ENCODE results near the gene ZBTB5. TPM values are rescaled to one million over a fixed set of nuclear protein-coding genes. Genes with fewer than 3 reads are reported as not detected.

Gene ZBTB5
- polyA plus RNA-seq, 3 donors from 2014 or later: 0.72 to 1.2 TPM; not detected in 1

DNA sequence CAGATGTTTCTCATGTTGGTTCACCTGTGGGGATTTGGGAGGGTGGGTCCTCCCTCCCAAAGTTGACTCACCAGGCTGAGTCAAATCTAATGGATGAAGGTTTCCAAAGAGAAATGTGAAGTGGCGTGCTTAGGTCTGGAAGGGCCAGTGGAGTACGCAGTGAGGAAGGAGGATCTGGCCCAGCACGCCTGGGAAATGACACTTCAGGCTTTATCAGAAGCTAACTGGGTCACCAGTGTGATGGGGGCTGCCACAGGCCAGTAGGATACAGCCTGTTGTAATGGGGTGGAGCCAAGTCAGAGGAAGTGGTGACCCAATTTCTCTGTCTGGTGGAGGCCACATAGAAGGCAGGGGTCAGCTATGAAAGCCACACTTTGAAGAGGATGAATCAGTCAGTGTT, 38.5 kb upstream of the ZBTB5 start:
- Mint-ChIP-seq H3K4me3 (peak overlapping the region; percentile 86 to 99 (median 94)), H3K36me3 (peaks cover 18 to 52% (median 30%) of the 10 kb centered on the region in 3 donors), H3K27ac (peak overlapping the region; percentile 97 to 100 (median 99)), H3K27me3 (ENCODE audit: low read depth in 3 of 3) (peaks cover 0 to 18% (median 6%) of the 10 kb centered on the region in 3 donors), H3K9me3 (no peaks in the 10 kb centered on the region), H3K4me1 (peaks cover 68 to 73% of the 10 kb centered on the region in 2 donors)
- DNase-seq: peak; percentile 86 to 89 (median 88)

GRCh38 chr9:37501957-37502596, 36.8 kb upstream of the ZBTB5 start:
- Mint-ChIP-seq H3K27me3 (ENCODE audit: low read depth in 3 of 3) (peaks cover 0 to 16% (median 2%) of the 10 kb centered on the region in 3 donors), H3K4me3 (peak overlapping the region in 1 of 5 donors; percentile 46), H3K9me3 (no peaks in the 10 kb centered on the region), H3K36me3 (peaks cover 30 to 57% (median 30%) of the 10 kb centered on the region in 3 donors), H3K27ac (peak overlapping the region; percentile 97 to 100 (median 99)), H3K4me1 (peaks cover 52 to 57% of the 10 kb centered on the region in 2 donors)
- DNase-seq: no peak

DNA sequence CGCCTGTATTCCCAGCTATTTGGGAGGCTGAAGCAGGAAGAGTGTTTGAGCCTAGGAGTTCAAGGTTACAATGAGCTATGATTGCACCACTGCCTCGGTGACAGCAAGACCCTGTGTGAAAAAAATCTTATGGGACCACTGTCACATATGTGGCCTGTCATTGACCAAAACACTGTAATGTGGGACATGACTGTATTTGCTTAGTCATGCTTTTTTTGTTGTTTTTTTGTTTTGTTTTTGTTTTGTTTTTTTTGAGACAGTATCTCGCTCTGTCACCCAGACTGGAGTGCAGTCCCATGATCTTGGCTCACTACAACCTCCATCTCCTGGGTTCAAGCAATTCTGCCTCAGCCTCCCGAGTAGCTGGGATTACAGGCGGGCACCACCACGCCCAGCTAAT, 34.0 kb upstream of the ZBTB5 start:
- peaks cover 38 to 73% (median 47%) of the 10 kb centered on the region in 3 donors for H3K36me3 Mint-ChIP-seq
- H3K27ac Mint-ChIP-seq: peak overlapping the region in 1 of 6 donors; percentile 71
- H3K4me3 Mint-ChIP-seq: no peak overlapping the region

DNA sequence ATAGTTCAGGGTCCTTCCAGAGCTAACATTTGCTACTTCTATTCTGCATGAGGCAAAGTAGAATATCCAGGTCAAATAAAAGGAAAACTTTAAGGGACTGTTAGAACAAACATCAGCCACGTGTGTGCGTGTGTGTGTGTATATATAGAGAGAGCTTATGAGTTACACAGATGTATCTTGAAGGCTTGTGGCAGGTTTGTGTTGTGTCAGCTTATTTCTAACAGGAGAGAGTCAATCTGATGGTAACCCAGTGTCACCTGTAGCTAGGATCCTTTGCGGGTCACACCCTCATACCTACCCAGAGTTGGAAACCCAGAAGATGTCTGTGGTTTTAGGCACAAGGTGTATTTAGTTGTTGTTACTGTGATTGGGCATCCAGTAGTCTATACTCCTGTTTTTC, 33.2 kb upstream of the ZBTB5 start:
- no peaks in the 10 kb centered on the region for H3K9me3 Mint-ChIP-seq
- no peak overlapping the region for H3K4me3 Mint-ChIP-seq
- peak overlapping the region in 1 of 6 donors; percentile 3 for H3K27ac Mint-ChIP-seq
- H3K27me3 Mint-ChIP-seq (ENCODE audit: low read depth in 3 of 3): peaks cover 0 to 10% (median 2%) of the 10 kb centered on the region in 3 donors
- peaks cover 35 to 70% (median 44%) of the 10 kb centered on the region in 3 donors for H3K36me3 Mint-ChIP-seq
- DNase-seq: no peak
- peaks cover 18 to 20% of the 10 kb centered on the region in 2 donors for H3K4me1 Mint-ChIP-seq

More for the DNA sequence above, 34.0 kb upstream of the ZBTB5 start:
- no peak for DNase-seq
- H3K9me3 Mint-ChIP-seq: no peaks in the 10 kb centered on the region
- peaks cover 0 to 16% (median 2%) of the 10 kb centered on the region in 3 donors for H3K27me3 Mint-ChIP-seq (ENCODE audit: low read depth in 3 of 3)
- H3K4me1 Mint-ChIP-seq: peaks cover 27 to 29% of the 10 kb centered on the region in 2 donors

DNA sequence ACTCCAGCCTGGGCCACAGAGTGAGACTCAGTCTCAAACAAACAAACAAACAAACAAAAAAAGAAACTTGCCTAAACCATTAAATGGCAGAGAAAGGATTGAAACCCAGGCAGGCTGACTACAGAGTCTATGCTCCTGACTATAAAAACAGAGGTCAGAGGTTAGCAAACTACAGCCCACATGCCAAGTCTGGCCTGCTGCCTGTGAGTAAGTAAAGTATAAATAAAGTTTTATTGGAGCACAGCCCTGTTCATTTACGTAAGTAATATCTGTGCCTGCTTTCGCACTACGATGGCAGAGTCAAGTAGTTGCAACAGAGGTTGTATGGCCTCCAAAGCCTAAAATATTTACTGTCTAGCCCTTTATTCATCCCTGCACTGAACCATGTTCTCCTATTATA, 32.1 kb upstream of the ZBTB5 start:
- Mint-ChIP-seq H3K27ac (no peak overlapping the region), H3K36me3 (peaks cover 39 to 70% (median 47%) of the 10 kb centered on the region in 3 donors), H3K27me3 (ENCODE audit: low read depth in 3 of 3) (peaks cover 0 to 6% (median under 1%) of the 10 kb centered on the region in 3 donors), H3K9me3 (no peaks in the 10 kb centered on the region), H3K4me1 (peaks cover 7 to 9% of the 10 kb centered on the region in 2 donors), H3K4me3 (no peak overlapping the region)
- DNase-seq: no peak

DNA sequence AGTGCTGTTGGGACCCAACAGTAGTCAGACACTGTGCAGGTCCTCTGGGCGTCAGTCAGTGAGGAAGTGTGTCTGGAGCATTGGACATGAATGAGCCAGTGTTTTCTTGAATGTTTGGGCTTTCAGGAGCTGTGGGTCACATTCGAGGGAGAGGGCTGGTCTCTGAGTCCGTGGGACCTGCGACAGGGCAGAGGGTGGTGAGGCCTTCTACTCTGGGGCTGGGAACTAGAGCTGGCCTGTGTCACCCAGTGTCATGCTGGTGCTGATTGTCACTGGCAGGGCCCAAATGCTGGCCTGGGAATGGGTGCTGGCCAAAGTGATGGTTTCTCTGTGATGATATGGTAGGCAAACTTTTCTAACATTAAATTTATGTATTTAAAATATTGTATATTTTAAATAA, 30.8 kb upstream of the ZBTB5 start:
- no peak for DNase-seq
- no peak overlapping the region for H3K4me3 Mint-ChIP-seq
- H3K36me3 Mint-ChIP-seq: peaks cover 31 to 64% (median 38%) of the 10 kb centered on the region in 3 donors
- no peaks in the 10 kb centered on the region for H3K9me3 Mint-ChIP-seq
- H3K4me1 Mint-ChIP-seq: peaks cover 0 to 2% of the 10 kb centered on the region in 2 donors
- no peak overlapping the region for H3K27ac Mint-ChIP-seq
- H3K27me3 Mint-ChIP-seq (ENCODE audit: low read depth in 3 of 3): peaks cover 0 to 2% (median 0%) of the 10 kb centered on the region in 3 donors

DNA sequence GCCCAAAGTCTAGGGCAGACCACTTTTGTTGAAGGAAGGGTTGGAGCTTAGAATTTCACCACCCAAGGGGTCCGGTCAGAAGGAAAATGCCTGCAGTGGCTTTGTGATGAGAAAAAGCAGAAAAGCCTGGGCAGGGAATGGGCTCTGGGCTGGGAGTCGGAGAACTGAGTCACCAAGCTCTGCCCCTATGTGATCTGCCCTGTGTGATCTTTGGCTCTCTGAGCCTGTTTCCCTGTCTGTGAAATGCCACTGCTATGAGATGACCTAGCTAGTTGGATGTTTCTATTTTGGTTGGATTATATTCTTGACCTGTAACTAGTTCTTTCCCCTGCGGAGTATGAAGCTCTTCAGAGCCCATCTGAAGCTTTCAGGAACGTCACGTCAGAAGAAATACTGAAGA, 30.3 kb upstream of the ZBTB5 start:
- peaks cover 33 to 67% (median 39%) of the 10 kb centered on the region in 3 donors for H3K36me3 Mint-ChIP-seq
- H3K9me3 Mint-ChIP-seq: no peaks in the 10 kb centered on the region
- H3K27ac Mint-ChIP-seq: no peak overlapping the region
- no peak for DNase-seq
- H3K4me1 Mint-ChIP-seq: peaks cover 1 to 2% of the 10 kb centered on the region in 2 donors
- peaks cover 0 to 2% (median 0%) of the 10 kb centered on the region in 3 donors for H3K27me3 Mint-ChIP-seq (ENCODE audit: low read depth in 3 of 3)
- H3K4me3 Mint-ChIP-seq: no peak overlapping the region

DNA sequence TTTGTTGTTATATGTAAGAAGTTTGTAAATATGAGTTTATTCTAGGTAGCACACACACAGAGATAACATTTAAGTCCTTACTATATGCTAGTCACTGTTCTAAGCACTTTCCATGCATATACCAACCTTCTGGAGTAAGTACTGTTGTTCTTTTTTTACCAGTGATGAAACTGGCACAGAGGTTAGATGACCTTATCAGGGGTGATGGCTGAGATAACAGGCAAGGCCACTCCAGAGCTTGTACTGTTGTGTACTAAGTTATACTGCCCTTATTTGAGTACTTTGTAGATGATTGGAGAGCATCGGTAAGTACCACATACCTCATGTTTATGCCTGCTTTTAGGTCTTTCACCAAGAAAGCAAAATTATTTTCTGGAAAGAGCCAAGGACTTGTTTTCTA, 26.7 kb upstream of the ZBTB5 start:
- Mint-ChIP-seq H3K4me3 (no peak overlapping the region), H3K9me3 (no peaks in the 10 kb centered on the region), H3K36me3 (peaks cover 37 to 60% (median 37%) of the 10 kb centered on the region in 3 donors), H3K27ac (peak overlapping the region in 1 of 6 donors; percentile 57), H3K4me1 (peaks cover 14 to 25% of the 10 kb centered on the region in 2 donors), H3K27me3 (ENCODE audit: low read depth in 3 of 3) (no peaks in the 10 kb centered on the region)
- DNase-seq: no peak

DNA sequence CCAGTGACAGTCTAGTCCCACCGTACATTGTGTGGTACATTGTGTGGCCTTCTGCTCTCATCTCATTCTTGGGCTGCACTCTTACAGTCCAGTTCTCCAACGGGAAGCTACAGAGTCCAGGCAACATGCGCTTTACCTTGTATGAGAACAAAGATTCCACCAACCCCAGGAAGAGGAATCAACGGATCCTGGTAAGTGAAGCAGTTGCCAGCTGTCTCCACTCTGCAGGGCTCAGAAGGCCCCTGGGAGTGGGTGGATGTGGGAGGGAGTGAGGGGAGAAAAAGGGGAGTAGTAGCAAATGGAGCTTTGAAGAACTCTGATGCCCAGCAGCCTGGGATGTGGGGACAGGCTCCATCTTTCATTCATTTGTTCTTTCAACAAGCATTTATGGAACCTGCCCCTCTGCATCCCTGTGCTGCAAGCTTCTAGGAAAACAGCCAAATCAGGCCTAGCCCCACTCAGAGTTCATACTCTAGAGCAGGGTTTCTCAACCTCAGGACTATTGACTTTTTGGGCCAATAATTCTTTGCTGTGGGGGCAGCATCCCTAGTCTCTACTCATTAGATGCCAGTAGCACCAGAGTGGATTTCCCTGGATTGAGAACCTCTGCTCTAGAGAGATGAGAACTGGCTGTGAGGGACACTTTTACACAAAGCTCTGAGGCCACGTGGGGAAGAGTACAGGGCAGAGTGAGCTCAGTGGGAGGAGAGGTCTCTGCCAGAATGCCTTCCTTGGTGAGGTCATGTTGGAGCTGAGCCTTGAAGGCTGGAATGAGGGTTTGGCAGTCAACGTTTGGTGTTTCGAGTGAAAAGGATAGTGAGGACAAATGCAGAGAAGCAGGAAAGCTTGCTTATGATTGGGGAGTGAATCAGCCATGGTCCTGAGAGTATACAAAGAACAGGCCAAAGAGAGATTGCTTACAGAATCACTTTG, 21.6 kb upstream of the ZBTB5 start:
- no peak for DNase-seq
- Mint-ChIP-seq H3K36me3 (peaks cover 12 to 20% (median 16%) of the 10 kb centered on the region in 3 donors), H3K4me1 (peaks cover 34 to 49% of the 10 kb centered on the region in 2 donors), H3K9me3 (no peaks in the 10 kb centered on the region), H3K27me3 (ENCODE audit: low read depth in 3 of 3) (peaks cover 2 to 9% (median 9%) of the 10 kb centered on the region in 3 donors), H3K4me3 (peak overlapping the region; percentile 86 to 99 (median 94)), H3K27ac (peak overlapping the region; percentile 90 to 96 (median 95))

DNA sequence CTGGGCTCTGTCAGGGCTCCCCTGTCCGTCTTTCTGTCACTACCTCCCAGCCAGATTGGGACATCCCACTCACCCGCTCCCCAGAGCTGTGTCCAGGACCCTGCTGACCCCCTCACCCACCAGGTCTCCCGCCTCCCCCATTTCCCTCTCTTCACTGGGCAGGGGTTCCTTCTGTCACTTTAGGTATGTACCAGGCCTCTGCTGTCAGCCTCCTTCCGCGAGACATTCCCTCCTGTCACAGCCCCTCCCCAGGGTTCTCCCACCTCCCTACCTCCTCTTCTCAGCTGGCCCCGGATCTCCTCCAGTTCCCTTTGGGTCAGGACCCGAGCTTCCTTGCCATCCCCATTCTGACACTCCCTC, 21.0 kb upstream of the ZBTB5 start:
- Mint-ChIP-seq H3K4me3 (peak overlapping the region; percentile 86 to 99 (median 94)), H3K36me3 (peaks cover 12 to 18% (median 13%) of the 10 kb centered on the region in 3 donors), H3K9me3 (no peaks in the 10 kb centered on the region), H3K4me1 (peaks cover 34 to 49% of the 10 kb centered on the region in 2 donors), H3K27me3 (ENCODE audit: low read depth in 3 of 3) (peaks cover 3 to 9% (median 9%) of the 10 kb centered on the region in 3 donors), H3K27ac (peak overlapping the region; percentile 90 to 96 (median 95))
- DNase-seq: no peak

DNA sequence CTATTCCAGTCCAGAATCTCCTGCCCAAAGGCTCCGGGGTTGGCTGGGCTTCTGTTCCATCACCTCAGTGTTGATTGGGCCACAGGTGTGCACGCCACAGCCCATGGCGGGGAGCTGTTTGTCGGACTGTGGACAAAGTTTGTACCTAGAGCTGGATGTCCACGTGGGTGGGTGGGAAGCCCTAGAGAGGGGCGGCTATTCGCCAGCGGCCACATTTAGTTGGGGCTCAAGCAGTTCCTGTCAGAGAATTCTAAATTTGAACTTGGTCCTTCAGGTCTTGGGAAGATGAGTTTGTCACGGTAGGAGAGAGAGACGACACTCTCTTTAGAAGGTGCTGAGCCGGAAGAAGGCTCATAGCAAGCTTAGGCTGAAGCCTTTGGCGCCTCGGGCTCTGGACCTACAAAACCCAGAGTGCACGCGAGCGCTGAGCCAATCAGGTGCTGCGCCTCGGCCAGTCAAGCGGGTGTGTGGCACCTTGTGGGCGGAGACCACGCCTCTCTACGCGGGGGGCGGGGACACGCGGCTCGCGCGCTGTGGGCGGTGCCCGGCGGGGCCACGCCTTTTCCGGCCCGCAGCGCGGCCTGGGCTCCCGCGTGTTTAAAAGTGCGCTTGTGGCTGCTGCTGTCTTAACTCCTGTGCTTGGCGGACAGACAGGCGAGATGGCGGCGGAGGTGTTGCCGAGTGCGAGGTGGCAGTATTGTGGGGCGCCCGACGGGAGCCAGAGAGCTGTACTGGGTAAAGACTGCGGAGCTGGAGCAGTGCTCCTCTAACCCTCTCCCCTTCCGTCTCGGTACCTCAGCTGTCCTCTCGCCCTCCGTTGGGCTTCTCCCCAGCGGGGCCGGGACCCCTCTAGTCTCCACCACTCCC, 20.4 kb upstream of the ZBTB5 start, which contains the start of gene POLR1E:
POLR1E (plus strand) TSS at position 560 of the 867 bp plus-strand sequence; CDS start at position 660, 100 bp downstream.
- peaks cover 10 to 15% (median 11%) of the 10 kb centered on the region in 3 donors for H3K36me3 Mint-ChIP-seq

GRCh38 chr9:37480759-37481158, 15.5 kb upstream of the ZBTB5 start:
- no peak overlapping the region for H3K4me3 Mint-ChIP-seq
- H3K27ac Mint-ChIP-seq: no peak overlapping the region
- no peaks in the 10 kb centered on the region for H3K36me3 Mint-ChIP-seq
- peaks cover 10 to 12% of the 10 kb centered on the region in 2 donors for H3K4me1 Mint-ChIP-seq
- no peaks in the 10 kb centered on the region for H3K9me3 Mint-ChIP-seq
- peaks cover 4 to 6% (median 5%) of the 10 kb centered on the region in 3 donors for H3K27me3 Mint-ChIP-seq (ENCODE audit: low read depth in 3 of 3)
- no peak for DNase-seq

More for the DNA sequence above, 20.4 kb upstream of the ZBTB5 start, which contains the start of gene POLR1E:
- H3K4me3 Mint-ChIP-seq: peak within 1 kb of the TSS; percentile 86 to 99 (median 94)
- H3K9me3 Mint-ChIP-seq: no peaks in the 10 kb centered on the region
- H3K27ac Mint-ChIP-seq: peak within 1 kb of the TSS; percentile 90 to 96 (median 95)
- DNase-seq: peak; percentile 97 to 99 (median 97)
- H3K27me3 Mint-ChIP-seq (ENCODE audit: low read depth in 3 of 3): peaks cover 3 to 9% (median 9%) of the 10 kb centered on the region in 3 donors
- H3K4me1 Mint-ChIP-seq: peaks cover 34 to 48% of the 10 kb centered on the region in 2 donors

Measured in immature natural killer cell (primary cell).